ENCODE results near the gene SEC16A.

- TF ChIP-seq POLR2A (IDR thresholded peaks at IDR 0.05), result no peak
- TF ChIP-seq POLR2AphosphoS5 (IDR thresholded peaks at IDR 0.05), result no peak
- no peak for TF ChIP-seq CTCF (IDR thresholded peaks at IDR 0.05)
Observed at GRCh38 chr9:136392538-136393449, 90.0 kb downstream of the SEC16A start.

Measured in suprapubic skin (tissue), 4 donors.